Skeletal muscle tissue (tissue), 4 donors: ENCODE results near the gene FN1. TPM values are rescaled to one million over a fixed set of nuclear protein-coding genes. Genes with fewer than 3 reads are reported as not detected.
"Not testable (repeated sequence)": the region's sequence is repeated elsewhere in the genome, so short reads cannot be mapped to it uniquely, and the experiment has no call there.

Experiments
- H3K27ac ChIP-seq: one replicate; pipeline ENCODE4 v1.7.0; 2013; ENCODE audit warnings: mild to moderate bottlenecking, low read depth, low read length, inconsistent platforms
- H3K27me3 ChIP-seq, 3 donors: one replicate each; pipeline ENCODE4 v1.7.0; 2013; ENCODE audit warnings: low read length in 3 of 3; ENCODE audit not compliant: control insufficient read depth in 3 of 3, insufficient read depth in 3 of 3
- H3K36me3 ChIP-seq, 3 donors: one replicate each; pipeline ENCODE4 v1.7.0; 2013; ENCODE audit warnings: low read length in 3 of 3; ENCODE audit not compliant: control insufficient read depth in 3 of 3, insufficient read depth in 3 of 3
- H3K4me1 ChIP-seq, 3 donors: one replicate each; pipeline ENCODE4 v1.7.0; 2013; ENCODE audit warnings: low read length in 3 of 3, mild to moderate bottlenecking in 3 of 3; ENCODE audit not compliant: control insufficient read depth in 3 of 3, insufficient read depth in 3 of 3
- H3K4me3 ChIP-seq, 3 donors: one replicate each; pipeline ENCODE4 v1.7.0; 2013; ENCODE audit warnings: low read length in 3 of 3
- H3K9ac ChIP-seq, 3 donors: one replicate each; pipeline ENCODE4 v1.7.0; 2013; ENCODE audit warnings: low read length in 3 of 3, mild to moderate bottlenecking in 3 of 3, moderate library complexity in 2 of 3, low read depth in 1 of 3
- H3K9me3 ChIP-seq, 3 donors: one replicate each; pipeline ENCODE4 v1.7.0; 2013; ENCODE audit warnings: low read length in 3 of 3; ENCODE audit not compliant: control insufficient read depth in 3 of 3
- total RNA-seq: library from RNA; depleted of rRNA; stranded (reverse); fragments of >200 nt; gene quantifications from one replicate; pipeline ENCODE4 v1.2.3, GENCODE V29; 2014
- donor health status: Osteomylitis.

The FN1 gene
- total RNA-seq, 1 donor from 2014 or later, result 301 TPM

- Histone ChIP-seq H3K9ac (no peak overlapping the region), H3K27ac (no peak overlapping the region), H3K4me3 (no peak overlapping the region), H3K4me1 (no peaks in the 10 kb centered on the region), H3K9me3 (no peaks in the 10 kb centered on the region), H3K36me3 (peaks cover 6 to 26% (median 21%) of the 10 kb centered on the region in 3 donors), H3K27me3 (no peaks in the 10 kb centered on the region)
These were observed 115.2 kb downstream of the FN1 start for GRCh38 chr2:215320679-215321078.

GRCh38 chr2:215320102-215320501, 115.8 kb downstream of the FN1 start:
- H3K4me1 ChIP-seq, result no peaks in the 10 kb centered on the region
- no peak overlapping the region for H3K27ac ChIP-seq
- no peak overlapping the region for H3K4me3 ChIP-seq
- H3K9me3 ChIP-seq, result no peaks in the 10 kb centered on the region
- H3K27me3 ChIP-seq, result no peaks in the 10 kb centered on the region
- no peak overlapping the region for H3K9ac ChIP-seq
- peaks cover 6 to 26% (median 21%) of the 10 kb centered on the region in 3 donors for H3K36me3 ChIP-seq

GRCh38 chr2:215319500-215319899, 116.4 kb downstream of the FN1 start:
- Histone ChIP-seq H3K9ac (no peak overlapping the region), H3K9me3 (no peaks in the 10 kb centered on the region), H3K27ac (no peak overlapping the region), H3K27me3 (no peaks in the 10 kb centered on the region), H3K4me1 (no peaks in the 10 kb centered on the region), H3K4me3 (no peak overlapping the region), H3K36me3 (peaks cover 6 to 26% (median 21%) of the 10 kb centered on the region in 3 donors)

GRCh38 chr2:215316336-215316735, 119.5 kb downstream of the FN1 start:
- Histone ChIP-seq H3K9me3 (no peaks in the 10 kb centered on the region), H3K4me3 (no peak overlapping the region), H3K27me3 (no peaks in the 10 kb centered on the region), H3K27ac (no peak overlapping the region), H3K9ac (no peak overlapping the region), H3K4me1 (peaks cover 6 to 12% (median 10%) of the 10 kb centered on the region in 3 donors), H3K36me3 (peaks cover 3 to 28% (median 20%) of the 10 kb centered on the region in 3 donors)

- Histone ChIP-seq H3K9me3 (no peaks in the 10 kb centered on the region), H3K4me3 (no peak overlapping the region), H3K27me3 (no peaks in the 10 kb centered on the region), H3K27ac (no peak overlapping the region), H3K4me1 (peaks cover 8 to 12% (median 10%) of the 10 kb centered on the region in 3 donors), H3K36me3 (peaks cover 0 to 22% (median 16%) of the 10 kb centered on the region in 3 donors), H3K9ac (no peak overlapping the region)
These were observed 120.6 kb downstream of the FN1 start for GRCh38 chr2:215315301-215315700.

- no peak overlapping the region for H3K4me3 ChIP-seq
- H3K9me3 ChIP-seq, result no peaks in the 10 kb centered on the region
- H3K4me1 ChIP-seq, result peaks cover 8 to 12% (median 10%) of the 10 kb centered on the region in 3 donors
- no peak overlapping the region for H3K27ac ChIP-seq
- H3K36me3 ChIP-seq, result peaks cover 0 to 18% (median 12%) of the 10 kb centered on the region in 3 donors
- H3K9ac ChIP-seq, result no peak overlapping the region
- H3K27me3 ChIP-seq, result no peaks in the 10 kb centered on the region
These were observed 121.0 kb downstream of the FN1 start for GRCh38 chr2:215314896-215315295.

GRCh38 chr2:215313255-215313613, 122.6 kb downstream of the FN1 start:
- Histone ChIP-seq H3K4me3 (peak overlapping the region in 1 of 3 donors; percentile 7), H3K36me3 (peaks cover 0 to 11% (median 4%) of the 10 kb centered on the region in 3 donors), H3K27ac (no peak overlapping the region)

GRCh38 chr2:215311625-215312396, 124.1 kb downstream of the FN1 start, which contains the start of gene ATIC:
Gene ATIC, plus strand, starts transcription at chr2:215312059. Its CDS starts 84 bp downstream, at chr2:215312143.
- Histone ChIP-seq H3K27ac (peak within 1 kb of the TSS; percentile 77), H3K4me1 (peaks cover 8 to 12% (median 10%) of the 10 kb centered on the region in 3 donors), H3K9ac (peak within 1 kb of the TSS; percentile 83 to 95 (median 86)), H3K4me3 (peak within 1 kb of the TSS; percentile 86 to 93 (median 93)), H3K9me3 (no peaks in the 10 kb centered on the region), H3K27me3 (no peaks in the 10 kb centered on the region), H3K36me3 (peaks cover 0 to 9% (median 0%) of the 10 kb centered on the region in 3 donors)

More at GRCh38 chr2:215313255-215313613, 122.6 kb downstream of the FN1 start:
- Histone ChIP-seq H3K4me1 (peaks cover 8 to 12% (median 10%) of the 10 kb centered on the region in 3 donors), H3K9me3 (no peaks in the 10 kb centered on the region), H3K9ac (no peak overlapping the region), H3K27me3 (no peaks in the 10 kb centered on the region)

- H3K9ac ChIP-seq, result peak overlapping the region; percentile 83 to 95 (median 86)
- H3K27ac ChIP-seq, result peak overlapping the region; percentile 77
- peak overlapping the region; percentile 86 to 93 (median 93) for H3K4me3 ChIP-seq
- not testable (repeated sequence) for H3K36me3 ChIP-seq, H3K27me3 ChIP-seq, H3K9me3 ChIP-seq
- peaks cover 8 to 12% (median 10%) of the 10 kb centered on the region in 3 donors for H3K4me1 ChIP-seq
These were observed 124.6 kb downstream of the FN1 start for GRCh38 chr2:215311259-215311624.
